HG03575 (cell line): ENCODE results near the gene PAM16.

ENCODE experiments used
- ATAC-seq: cut with Tn5 transposase; IDR thresholded peaks from one replicate; pipeline ENCODE4 v1.9.1; 2021; ENCODE audit not compliant: unreplicated experiment, insufficient number of reproducible peaks, low FRiP score; ENCODE audit errors: extremely low read depth

Gene PAM16

DNA sequence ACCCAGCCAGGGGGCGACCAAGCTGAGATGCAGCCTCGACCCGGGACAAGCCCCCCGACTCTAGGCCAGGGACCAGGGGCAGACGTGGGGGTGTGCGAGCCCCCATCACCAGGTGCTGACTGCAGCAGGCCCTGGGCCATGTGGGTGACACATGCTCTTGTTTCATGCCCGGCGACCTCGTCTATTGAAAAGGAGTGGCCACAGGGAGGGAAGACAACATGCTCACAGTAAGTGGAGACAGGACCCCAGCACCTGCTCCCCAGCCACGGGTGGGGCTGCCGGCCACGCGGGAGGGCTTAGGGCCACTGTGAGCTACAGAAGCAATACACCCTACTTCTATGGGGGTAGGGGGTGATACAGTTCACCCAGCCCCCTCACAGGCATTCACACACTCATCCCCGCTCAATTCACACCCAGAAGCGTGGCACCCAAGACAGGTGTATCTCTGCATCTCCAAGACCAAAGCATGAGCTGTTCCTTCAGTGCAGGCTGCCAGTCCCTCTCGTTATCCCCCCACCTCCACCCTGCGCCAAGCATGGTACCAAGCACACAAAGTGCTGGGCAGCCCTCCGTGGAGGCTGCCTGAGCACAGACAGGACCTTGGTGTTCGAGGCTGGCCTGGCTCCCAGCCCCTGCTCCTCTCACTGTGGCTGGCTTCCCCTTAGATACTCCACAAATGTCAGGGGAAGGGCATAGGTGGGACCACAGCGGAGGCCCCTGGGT lies 34.1 kb upstream of the PAM16 start:
- no peak for ATAC-seq

DNA sequence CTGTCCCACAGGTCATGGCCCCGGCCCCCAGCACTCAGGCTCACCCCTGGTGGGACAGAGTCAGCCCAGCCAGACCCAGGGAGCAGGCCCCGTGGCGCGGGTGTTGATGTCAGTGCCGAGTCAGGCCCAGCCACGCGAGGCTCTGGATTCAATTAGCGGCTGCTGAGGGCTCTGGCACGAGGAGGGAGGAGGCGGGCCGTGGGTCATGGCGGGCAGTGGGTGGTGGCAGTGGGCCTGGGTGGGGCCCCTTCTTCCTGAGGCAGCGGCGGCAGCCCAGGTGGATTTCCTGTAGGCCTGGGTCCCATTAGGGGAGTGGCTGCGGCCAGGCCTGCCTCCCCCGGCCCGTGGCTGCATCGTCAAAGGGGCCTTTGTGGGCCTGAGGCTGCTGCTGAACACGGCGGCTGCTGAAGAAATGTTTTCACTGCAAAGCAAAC lies 33.4 kb upstream of the PAM16 start:
- ATAC-seq: no peak

DNA sequence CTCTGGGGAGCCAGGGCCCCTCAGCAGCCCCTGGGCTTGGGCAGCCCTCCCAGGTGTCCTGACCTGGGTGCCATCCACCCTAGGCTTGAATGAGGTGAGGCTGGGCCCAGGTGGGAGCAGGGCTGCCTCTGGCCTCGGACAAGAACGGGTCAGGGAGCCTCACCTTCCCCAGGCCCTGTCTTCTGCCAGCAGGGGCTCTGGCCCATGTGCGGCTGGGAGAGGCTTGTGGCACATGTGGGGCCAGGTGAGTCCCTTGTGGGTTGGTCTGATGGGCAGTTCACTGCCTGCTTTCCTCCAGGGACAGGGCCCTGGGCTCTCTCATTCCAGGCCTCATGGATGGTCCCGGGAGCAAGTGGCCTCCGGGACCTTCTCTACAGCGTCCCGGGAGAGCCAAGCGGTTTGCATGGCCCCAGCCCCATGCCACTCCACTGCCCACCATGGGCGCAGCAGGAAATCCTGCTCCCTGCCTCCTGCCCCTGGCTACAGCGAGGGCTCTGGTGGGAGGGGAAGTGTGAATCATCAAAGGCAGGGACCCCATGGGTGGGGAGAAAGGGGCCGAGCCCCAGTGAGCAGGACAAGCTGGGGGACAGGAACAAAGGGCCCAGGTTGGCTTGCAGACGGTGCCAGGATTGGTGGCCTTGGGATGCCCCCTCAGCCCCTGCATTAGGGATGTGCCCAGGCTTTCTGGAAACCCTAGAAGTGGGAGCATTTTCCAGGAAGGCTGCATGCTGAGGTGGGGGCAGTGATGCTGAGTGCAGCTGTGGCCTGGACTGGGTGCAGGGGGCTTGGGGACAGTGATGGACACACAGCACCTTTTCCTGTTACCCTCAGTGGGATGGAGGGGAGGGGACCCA lies 32.7 kb upstream of the PAM16 start:
- ATAC-seq: no peak

DNA sequence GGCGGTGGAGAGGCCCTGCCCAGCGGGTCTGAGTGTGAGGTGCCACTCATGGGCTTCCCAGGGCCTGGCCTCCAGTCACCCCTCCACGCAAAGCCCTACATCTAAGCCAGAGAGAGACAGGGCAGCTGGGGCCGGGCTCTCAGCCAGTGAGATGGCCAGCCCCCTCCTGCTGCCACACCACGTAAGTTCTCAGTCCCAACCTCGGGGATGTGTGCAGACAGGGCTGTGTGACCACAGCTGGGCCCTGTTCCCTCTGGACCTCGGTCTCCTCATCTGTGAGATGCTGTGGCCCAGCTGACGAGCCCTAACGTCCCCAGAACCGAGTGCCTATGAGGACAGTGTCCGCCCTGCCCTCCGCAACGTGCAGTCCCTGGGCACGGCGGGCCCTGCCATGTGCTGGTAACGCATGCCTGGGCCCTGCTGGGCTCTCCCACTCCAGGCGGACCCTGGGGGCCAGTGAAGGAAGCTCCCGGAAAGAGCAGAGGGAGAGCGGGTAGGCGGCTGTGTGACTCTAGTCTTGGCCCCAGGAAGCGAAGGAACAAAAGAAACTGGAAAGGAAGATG lies 31.8 kb upstream of the PAM16 start:
- no peak for ATAC-seq

DNA sequence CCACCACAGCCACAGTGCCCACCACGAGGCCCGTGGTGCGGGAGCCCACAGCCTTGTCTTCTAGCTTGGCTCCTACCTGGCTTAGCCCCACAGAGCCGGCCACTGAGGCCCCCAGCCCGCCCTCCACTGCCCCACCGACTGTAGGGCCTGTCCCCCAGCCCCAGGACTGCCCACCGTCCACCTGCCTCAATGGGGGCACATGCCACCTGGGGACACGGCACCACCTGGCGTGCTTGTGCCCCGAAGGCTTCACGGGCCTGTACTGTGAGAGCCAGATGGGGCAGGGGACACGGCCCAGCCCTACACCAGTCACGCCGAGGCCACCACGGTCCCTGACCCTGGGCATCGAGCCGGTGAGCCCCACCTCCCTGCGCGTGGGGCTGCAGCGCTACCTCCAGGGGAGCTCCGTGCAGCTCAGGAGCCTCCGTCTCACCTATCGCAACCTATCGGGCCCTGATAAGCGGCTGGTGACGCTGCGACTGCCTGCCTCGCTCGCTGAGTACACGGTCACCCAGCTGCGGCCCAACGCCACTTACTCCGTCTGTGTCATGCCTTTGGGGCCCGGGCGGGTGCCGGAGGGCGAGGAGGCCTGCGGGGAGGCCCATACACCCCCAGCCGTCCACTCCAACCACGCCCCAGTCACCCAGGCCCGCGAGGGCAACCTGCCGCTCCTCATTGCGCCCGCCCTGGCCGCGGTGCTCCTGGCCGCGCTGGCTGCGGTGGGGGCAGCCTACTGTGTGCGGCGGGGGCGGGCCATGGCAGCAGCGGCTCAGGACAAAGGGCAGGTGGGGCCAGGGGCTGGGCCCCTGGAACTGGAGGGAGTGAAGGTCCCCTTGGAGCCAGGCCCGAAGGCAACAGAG lies 31.0 kb upstream of the PAM16 start:
- ATAC-seq: no peak

DNA sequence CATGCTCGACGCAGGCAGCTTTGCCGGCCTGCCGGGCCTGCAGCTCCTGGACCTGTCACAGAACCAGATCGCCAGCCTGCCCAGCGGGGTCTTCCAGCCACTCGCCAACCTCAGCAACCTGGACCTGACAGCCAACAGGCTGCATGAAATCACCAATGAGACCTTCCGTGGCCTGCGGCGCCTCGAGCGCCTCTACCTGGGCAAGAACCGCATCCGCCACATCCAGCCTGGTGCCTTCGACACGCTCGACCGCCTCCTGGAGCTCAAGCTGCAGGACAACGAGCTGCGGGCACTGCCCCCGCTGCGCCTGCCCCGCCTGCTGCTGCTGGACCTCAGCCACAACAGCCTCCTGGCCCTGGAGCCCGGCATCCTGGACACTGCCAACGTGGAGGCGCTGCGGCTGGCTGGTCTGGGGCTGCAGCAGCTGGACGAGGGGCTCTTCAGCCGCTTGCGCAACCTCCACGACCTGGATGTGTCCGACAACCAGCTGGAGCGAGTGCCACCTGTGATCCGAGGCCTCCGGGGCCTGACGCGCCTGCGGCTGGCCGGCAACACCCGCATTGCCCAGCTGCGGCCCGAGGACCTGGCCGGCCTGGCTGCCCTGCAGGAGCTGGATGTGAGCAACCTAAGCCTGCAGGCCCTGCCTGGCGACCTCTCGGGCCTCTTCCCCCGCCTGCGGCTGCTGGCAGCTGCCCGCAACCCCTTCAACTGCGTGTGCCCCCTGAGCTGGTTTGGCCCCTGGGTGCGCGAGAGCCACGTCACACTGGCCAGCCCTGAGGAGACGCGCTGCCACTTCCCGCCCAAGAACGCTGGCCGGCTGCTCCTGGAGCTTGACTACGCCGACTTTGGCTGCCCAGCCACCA lies 30.2 kb upstream of the PAM16 start:
- no peak for ATAC-seq

DNA sequence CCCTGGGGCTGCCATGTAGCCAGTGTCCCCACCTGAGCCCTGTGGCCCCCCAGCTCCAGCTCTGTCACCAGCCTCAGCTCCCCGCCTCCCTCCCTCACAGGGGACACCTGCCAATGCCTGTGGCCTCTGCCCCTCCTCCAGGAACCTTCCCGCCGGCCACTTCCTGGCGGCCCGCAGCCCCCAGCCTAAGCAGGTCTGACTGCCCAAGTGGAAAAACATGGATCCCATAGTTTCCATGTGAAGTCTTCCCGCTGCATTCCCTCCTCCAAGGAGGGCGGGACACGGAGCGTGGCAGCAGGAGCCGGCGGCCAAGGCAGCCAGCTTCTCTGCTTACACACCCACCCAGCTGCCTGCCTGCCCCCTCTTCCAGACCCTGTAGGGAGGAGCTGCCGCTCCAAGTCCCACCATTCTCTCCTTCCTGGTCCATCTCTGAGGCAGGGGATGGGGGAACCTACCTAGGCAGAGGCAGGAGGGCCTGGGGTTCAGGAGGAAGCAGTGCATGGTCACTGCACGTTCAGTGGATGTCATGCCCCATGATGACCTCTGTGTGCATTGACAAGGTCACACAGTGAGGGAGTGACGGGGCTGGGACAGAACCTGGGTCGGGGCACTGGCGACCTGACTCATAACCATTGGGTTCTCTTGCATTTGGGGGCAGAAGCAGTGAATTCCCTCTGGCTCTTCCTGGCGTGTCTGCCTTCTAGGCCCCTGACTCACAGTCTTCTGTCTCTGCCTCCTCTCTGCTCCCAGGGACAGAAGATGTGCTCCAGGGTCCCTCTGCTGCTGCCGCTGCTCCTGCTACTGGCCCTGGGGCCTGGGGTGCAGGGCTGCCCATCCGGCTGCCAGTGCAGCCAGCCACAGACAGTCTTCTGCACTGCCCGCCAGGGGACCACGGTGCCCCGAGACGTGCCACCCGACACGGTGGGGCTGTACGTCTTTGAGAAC lies 29.3 kb upstream of the PAM16 start:
- ATAC-seq: no peak

DNA sequence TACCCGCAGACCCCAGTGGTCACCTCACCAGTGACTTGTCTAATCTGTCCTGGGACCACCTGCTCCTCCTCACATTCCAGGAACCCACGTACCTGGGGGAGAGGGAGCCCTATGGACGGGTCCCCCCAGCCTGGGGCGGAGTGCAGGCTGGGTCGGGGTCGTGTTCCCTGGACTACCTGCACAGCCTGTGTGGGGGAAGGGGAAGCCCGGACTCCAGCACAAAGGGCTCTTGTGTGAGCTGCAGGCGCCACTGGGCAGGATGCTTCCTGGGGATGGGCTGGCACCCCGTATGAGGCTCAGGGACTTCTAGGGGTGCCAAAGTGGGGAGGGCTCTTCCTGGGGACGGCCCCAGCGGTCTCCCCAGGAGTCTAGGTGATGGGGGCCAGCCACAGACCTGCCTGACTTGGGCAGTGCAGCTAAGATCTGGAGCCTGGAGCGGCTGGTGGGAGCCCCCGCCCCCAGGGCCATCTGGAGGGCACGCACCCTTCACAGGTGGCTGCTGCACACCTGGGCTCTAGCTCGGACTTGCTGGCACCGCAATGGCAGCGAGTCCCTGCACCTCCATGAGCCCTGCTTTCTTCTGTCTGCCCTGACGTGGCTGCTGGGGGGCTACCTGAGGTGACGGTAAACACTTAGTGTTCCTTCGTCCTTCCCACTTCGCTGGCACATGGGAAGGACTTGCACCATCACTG lies 28.0 kb upstream of the PAM16 start:
- no peak for ATAC-seq

DNA sequence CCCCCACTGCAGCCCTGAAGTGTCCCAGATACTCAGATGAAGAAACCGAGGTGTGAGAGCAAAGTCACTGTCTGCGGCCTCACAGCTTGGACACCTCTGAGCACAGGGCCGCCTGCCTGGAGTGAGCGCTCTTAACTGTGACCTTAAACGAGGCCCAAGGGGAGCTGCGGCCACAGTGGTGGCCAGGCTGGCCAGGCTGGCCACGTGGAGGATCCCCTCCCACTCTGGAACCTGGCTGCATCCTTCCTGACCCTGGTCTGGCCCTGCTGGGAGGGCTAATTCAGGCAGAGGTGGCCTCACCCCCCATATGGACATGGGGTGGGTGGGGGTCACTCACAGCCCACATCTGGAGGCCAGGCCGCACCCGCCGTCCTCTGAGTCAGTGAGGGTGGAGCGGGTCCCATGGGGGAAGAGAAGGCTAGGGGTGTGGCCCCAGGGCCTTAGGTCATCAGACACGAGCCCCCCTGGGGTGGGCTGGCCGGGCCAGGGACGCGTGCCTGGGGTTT lies 27.1 kb upstream of the PAM16 start:
- ATAC-seq: no peak

DNA sequence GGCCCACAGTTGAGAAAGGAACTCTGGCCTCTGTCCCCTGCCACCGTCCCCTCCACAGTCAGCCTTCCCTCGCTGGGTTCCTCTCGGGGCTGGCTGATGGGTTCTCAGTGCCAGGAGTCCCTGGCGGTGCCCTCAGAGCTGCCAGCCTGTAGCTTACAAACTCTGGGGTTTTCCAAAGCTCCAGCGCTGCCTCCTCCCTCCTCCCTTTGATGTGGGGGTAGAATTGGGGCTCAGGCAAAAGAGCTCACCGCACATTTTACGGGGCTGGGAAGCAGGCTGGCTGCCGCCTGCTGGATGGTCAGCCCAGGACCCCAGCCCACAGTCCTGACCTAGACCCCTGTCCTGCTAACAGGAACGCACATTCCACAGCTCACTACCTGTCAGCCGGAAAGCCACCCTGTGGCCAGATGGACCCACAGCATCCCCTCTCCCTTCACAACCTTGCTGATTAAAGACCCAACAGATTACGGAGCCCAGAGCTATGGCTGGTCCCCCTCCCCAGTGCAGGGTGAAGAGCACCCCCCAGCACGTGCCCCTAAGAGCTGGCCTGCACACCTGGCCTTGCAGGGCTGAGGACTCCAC lies 26.5 kb upstream of the PAM16 start:
- ATAC-seq: no peak

DNA sequence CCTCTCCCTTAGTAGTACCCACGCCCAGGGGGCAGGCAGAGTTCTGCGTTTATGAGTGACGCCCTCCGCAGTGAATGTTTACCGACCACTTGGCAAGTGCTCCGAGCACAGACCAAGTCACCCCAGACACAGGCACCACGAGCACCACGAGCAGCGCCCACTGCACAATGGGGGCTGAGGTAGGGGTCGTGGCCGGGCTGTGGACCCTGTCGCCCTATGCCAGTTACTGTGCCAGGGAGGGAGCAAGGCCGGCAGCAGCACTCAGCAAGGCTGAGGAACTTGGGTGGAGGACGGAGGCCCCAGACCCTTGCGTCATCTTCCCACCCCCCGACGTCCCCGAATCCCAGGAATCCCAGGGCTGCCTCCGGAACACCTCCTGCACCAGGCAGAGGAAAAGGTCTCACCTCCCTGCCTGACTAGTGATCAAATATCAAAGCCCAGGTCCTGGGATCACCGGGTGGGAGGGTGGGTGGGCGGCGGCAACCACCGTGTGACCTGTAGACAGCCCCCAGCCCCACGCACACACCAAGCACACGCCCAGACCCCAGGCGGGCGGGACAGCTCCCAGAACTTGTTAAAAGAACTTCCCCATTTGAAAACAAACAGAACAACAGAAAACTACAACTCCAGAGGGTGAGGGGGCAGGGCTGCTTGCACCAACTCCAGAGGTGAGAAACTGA lies 25.9 kb upstream of the PAM16 start:
- no peak for ATAC-seq

DNA sequence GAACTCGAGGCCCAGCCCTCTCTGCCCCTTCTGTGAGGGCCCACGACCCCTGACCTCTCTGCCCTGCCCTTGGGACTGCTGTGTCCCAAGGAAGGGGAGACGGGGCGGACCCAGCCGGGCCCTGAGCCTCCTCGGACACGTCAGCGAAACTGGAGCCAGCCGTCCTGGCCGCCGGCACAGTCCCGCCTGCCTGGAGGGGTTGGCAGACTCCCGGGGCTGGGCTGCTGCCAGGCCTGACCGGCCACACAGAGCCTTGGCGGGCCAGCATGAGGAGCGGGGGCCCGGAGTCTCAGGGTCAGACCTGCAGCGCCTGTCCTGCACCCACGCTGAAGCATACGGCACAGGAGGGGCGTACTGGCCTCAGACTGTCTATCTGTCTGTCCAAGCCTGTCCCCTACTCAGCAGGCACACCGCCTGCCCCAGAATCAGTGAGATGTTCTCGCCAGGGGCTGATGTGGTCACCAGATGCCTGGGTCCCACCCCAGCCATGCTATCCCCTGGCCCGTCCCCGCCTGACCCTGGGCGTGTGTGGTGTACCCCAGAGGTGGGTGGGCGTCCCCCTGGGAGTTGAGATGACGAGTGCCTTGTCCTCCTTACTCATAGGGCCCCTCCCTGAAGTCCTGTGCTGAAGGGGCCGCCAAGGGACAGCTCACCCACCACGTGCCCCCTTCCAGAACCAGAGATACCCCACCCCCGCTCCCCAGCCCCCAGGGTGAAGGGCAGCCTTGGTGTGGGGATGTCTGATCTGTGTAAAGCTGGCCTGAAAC lies 25.2 kb upstream of the PAM16 start:
- no peak for ATAC-seq

DNA sequence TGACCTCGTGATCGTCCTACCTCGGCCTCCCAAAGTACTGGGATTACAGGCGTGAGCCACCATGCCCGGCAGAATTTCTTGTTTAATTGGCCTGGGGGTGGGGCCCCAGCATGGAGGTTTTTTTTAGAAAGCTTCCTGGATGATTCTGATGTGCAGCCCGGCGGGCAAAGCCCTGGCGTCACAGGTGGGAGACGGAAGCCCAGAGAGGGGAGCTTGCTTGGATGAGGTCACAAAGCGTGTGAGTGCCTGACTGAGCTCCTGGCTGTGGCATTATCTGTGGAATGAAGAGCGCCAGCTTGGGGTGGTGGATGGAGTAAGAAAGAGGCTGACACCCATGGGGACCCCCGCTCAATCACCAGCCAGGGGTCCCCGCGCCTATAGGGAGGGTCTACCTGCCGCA lies 24.6 kb upstream of the PAM16 start:
- ATAC-seq: no peak

DNA sequence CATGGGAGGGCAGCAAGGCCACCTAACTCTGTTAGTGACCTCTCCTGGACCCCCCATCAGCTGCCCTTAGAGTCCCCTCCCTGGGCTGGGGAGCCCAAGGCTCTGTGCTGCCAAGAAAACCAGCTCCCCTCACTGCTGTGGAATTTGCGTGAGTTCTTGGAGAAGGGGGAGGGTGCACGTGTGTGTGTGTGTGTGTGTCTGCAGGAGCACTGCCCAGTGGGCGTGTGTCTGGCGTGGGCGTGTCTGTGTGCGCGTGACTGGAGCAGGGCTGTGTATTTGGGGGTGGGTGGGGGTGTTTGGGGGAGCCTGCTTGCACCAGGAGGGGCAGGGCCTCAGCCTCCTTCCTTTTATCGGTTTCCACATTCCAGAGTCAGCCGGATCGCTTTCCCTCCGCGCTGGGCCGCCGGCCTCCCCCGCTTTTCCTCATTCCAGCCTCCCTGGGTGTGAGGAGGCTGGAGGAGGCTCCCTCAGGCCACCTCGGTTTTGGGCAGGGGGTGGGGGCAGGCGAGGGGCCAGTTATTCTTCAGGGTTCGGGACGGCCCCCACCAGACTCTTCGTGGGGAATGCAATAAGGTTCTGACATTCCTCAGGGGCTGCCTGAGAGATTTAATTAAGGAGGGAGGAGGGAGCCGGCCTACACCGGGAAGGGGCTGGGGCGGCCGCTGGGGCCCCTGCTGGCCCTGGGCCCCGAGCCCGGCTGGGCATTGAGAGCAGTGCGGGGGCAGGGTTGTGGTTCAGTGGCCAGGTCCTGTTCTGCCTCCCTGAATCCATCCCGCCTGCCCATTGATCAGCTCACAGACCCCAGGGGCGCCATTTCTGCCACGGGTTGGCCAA lies 23.0 kb upstream of the PAM16 start:
- ATAC-seq: no peak
